ENCODE measurements around the gene HCK. TPM values are rescaled to one million over a fixed set of nuclear protein-coding genes. Genes with fewer than 3 reads are reported as not detected.

Gene HCK
- total and polyA plus RNA-seq, 9 of the 15 experiments (the other 6 are each of a cell fraction or from before 2014, with no cell fraction given), result 0.09 to 0.51 (median 0.27) TPM; not detected in 6

DNA sequence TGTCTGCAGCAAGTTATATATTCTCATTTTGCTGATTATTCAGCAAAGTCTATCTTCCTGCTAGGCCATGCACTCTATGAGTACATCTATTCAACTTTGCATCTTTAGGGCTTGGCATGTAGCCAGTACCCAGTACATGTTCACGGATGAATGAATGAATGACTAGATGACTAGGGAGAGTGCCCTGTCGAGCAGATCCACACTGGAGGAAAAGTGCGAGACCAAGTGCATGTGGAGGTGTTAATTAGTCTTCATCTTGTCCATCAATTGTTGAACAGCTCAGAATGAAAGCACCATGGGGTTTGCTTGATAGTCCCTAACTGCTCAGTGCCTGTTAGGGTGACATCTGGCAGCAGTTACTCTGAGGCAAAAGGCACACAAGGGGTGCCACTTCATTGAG, 87.9 kb downstream of the HCK start:
- Histone ChIP-seq H3K4me2 (ENCODE audit: insufficient read depth, low read length) (no peak overlapping the region), H3K9me1 (ENCODE audit: control insufficient read depth, insufficient read depth, low read length) (no peaks in the 10 kb centered on the region), H3K27ac (ENCODE audit: extremely low read depth, low read depth, low read length) (no peak overlapping the region), H3K9ac (ENCODE audit: insufficient read depth in 1 of 2, low read depth in 2 of 2, low read length in 2 of 2) (no peak overlapping the region), H3K4me1 (replicated peaks in 1 of 2; ENCODE audit: control insufficient read depth in 2 of 2, insufficient read depth in 2 of 2, low read length in 2 of 2) (no peaks in the 10 kb centered on the region), H3K27me3 (ENCODE audit: control insufficient read depth in 2 of 2, insufficient read depth in 2 of 2, low read length in 2 of 2) (no peaks in the 10 kb centered on the region), H3K79me2 (ENCODE audit: control insufficient read depth, insufficient read depth, low read length) (no peaks in the 10 kb centered on the region), H3K4me3 (no peak overlapping the region), H2AFZ (ENCODE audit: low read depth, low read length) (no peak overlapping the region), H4K20me1 (replicated peaks; ENCODE audit: control insufficient read depth, insufficient read depth, low read length) (0 out of 2 replicates have a peak, but pooled peaks cover 7% of the 10 kb centered on the region), H3K9me3 (replicated peaks; ENCODE audit: control insufficient read depth, insufficient read depth, low read depth, low read length) (no peaks in the 10 kb centered on the region), H3K36me3 (ENCODE audit: control insufficient read depth, insufficient read depth, low read length) (peaks cover 92% of the 10 kb centered on the region)
- intact Hi-C loops (cut with micrococcal nuclease) (no loop called here), in situ Hi-C loops (cut with MboI) (no loop called here)
- WGBS (ENCODE audit: insufficient coverage, low coverage, missing lambda C conversion rate), result 90% methylated on average over 3 of the region's 3 CpGs
- ChIA-PET CTCF (ENCODE audit: low intra/inter-chr PET ratio) (no interaction called here), POLR2A (no interaction called here)
- BruUV-seq (replicated peaks), result no TSS peak
- FAIRE-seq (no peak), DNase-seq (ENCODE audit: extremely low read depth in 1 of 4, low spot score in 3 of 4) (no peak), ATAC-seq (no peak)
- TF ChIP-seq, protein P1, sequence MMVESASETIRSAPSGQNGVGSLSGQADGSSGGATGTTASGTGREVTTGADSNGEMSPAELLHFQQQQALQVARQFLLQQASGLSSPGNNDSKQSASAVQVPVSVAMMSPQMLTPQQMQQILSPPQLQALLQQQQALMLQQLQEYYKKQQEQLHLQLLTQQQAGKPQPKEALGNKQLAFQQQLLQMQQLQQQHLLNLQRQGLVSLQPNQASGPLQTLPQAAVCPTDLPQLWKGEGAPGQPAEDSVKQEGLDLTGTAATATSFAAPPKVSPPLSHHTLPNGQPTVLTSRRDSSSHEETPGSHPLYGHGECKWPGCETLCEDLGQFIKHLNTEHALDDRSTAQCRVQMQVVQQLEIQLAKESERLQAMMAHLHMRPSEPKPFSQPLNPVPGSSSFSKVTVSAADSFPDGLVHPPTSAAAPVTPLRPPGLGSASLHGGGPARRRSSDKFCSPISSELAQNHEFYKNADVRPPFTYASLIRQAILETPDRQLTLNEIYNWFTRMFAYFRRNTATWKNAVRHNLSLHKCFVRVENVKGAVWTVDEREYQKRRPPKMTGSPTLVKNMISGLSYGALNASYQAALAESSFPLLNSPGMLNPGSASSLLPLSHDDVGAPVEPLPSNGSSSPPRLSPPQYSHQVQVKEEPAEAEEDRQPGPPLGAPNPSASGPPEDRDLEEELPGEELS (CRISPR knock-in tag; IDR thresholded peaks at IDR 0.05; ENCODE audit: borderline replicate concordance), result no peak
- TF ChIP-seq KLF13 (tag; IDR thresholded peaks at IDR 0.05; ENCODE audit: borderline replicate concordance, low read depth) (no peak), SMARCE1 (IDR thresholded peaks at IDR 0.05) (no peak), NFIC (IDR thresholded peaks at IDR 0.05) (peak; percentile 42; the same call in 1 of the 2 replicates)

DNA sequence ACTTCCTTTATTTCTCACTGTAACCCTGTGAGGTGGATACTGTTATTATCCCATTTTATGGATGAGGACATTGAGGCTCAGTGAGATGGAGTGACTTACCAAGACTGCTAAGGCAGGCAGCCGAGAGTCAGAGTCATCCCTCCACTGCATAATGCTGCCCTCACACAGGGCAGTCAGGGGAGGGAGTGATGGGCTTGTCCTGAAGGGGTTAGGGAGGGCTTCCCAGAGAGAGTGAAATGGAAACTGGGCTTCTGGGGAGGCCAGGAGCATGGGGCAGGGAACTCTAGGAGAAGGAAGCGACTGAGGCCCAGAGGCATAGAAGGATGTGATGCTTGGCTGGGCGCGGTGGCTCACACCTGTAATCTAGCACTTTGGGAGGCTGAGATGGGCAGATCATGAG, 88.6 kb downstream of the HCK start:
- FAIRE-seq, result no peak
- BruUV-seq (replicated peaks), result no TSS peak

More for the DNA sequence above, 88.6 kb downstream of the HCK start:
- Histone ChIP-seq H4K20me1 (replicated peaks; ENCODE audit: control insufficient read depth, insufficient read depth, low read length) (0 out of 2 replicates have a peak, but pooled peaks cover 3% of the 10 kb centered on the region), H3K9me1 (ENCODE audit: control insufficient read depth, insufficient read depth, low read length) (no peaks in the 10 kb centered on the region), H3K36me3 (ENCODE audit: control insufficient read depth, insufficient read depth, low read length) (peaks cover 92% of the 10 kb centered on the region), H3K4me2 (ENCODE audit: insufficient read depth, low read length) (no peak overlapping the region), H3K9me3 (replicated peaks; ENCODE audit: control insufficient read depth, insufficient read depth, low read depth, low read length) (no peaks in the 10 kb centered on the region), H3K27me3 (ENCODE audit: control insufficient read depth in 2 of 2, insufficient read depth in 2 of 2, low read length in 2 of 2) (no peaks in the 10 kb centered on the region), H3K4me1 (replicated peaks in 1 of 2; ENCODE audit: control insufficient read depth in 2 of 2, insufficient read depth in 2 of 2, low read length in 2 of 2) (no peaks in the 10 kb centered on the region), H3K27ac (ENCODE audit: extremely low read depth, low read depth, low read length) (no peak overlapping the region), H3K79me2 (ENCODE audit: control insufficient read depth, insufficient read depth, low read length) (no peaks in the 10 kb centered on the region), H2AFZ (ENCODE audit: low read depth, low read length) (no peak overlapping the region), H3K9ac (ENCODE audit: insufficient read depth in 1 of 2, low read depth in 2 of 2, low read length in 2 of 2) (no peak overlapping the region), H3K4me3 (no peak overlapping the region)
- in situ Hi-C loops (cut with MboI) (no loop called here), intact Hi-C loops (cut with micrococcal nuclease) (no loop called here)
- POLR2A ChIA-PET, result no interaction called here
- TF ChIP-seq, protein P1 (CRISPR knock-in tag; IDR thresholded peaks at IDR 0.05; ENCODE audit: borderline replicate concordance), result no peak
- TF ChIP-seq KLF16 (IDR thresholded peaks at IDR 0.05) (no peak), RBM25 (IDR thresholded peaks at IDR 0.05; ENCODE audit: low read depth, low read length, severe bottlenecking) (peak; percentile 36), SIX5 (IDR thresholded peaks at IDR 0.05; ENCODE audit: borderline replicate concordance in 1 of 2, insufficient read depth in 1 of 2, low read depth in 1 of 2, low read length in 2 of 2) (no peak)
- 87% methylated on average over 4 of the region's 4 CpGs for WGBS (ENCODE audit: insufficient coverage, low coverage, missing lambda C conversion rate)
- CTCF ChIA-PET (ENCODE audit: low intra/inter-chr PET ratio), result no interaction called here
- DNase-seq (ENCODE audit: extremely low read depth in 1 of 4, low spot score in 3 of 4), result no peak
- no peak for ATAC-seq

All from K562 (cell line).